ENCODE results near the gene CROCC2. TPM values are rescaled to one million over a fixed set of nuclear protein-coding genes. Genes with fewer than 3 reads are reported as not detected.

CROCC2 gene
- total RNA-seq, 1 donor from 2014 or later, result 3.4 TPM

- no peak overlapping the region for H3K4me3 ChIP-seq
- DNase-seq (peak; percentile 37), ATAC-seq (no peak)
- H3K27me3 ChIP-seq (ENCODE audit: low read depth), result no peaks in the 10 kb centered on the region
- intact Hi-C loops (cut with DNase I), result no loop called here
- H3K9me3 ChIP-seq, result no peaks in the 10 kb centered on the region
- no peaks in the 10 kb centered on the region for H3K36me3 ChIP-seq
- no peaks in the 10 kb centered on the region for H3K4me1 ChIP-seq
- TF ChIP-seq CTCF (IDR thresholded peaks at IDR 0.05), result no peak
- no peak overlapping the region for H3K27ac ChIP-seq
These were observed 34.8 kb upstream of the CROCC2 start for GRCh38 chr2:240871071-240871958.

GRCh38 chr2:240872317-240873097 lies 33.6 kb upstream of the CROCC2 start:
- DNase-seq (peak; percentile 48), ATAC-seq (no peak)
- H3K4me1 ChIP-seq, result no peaks in the 10 kb centered on the region
- H3K9me3 ChIP-seq, result no peaks in the 10 kb centered on the region
- no peaks in the 10 kb centered on the region for H3K36me3 ChIP-seq
- no peak overlapping the region for H3K27ac ChIP-seq
- no peak for TF ChIP-seq CTCF (IDR thresholded peaks at IDR 0.05)
- intact Hi-C loops (cut with DNase I), result no loop called here
- H3K4me3 ChIP-seq, result no peak overlapping the region
- H3K27me3 ChIP-seq (ENCODE audit: low read depth), result no peaks in the 10 kb centered on the region

- ATAC-seq (no peak), DNase-seq (peak; percentile 43)
- Histone ChIP-seq H3K27me3 (ENCODE audit: low read depth) (no peaks in the 10 kb centered on the region), H3K27ac (no peak overlapping the region), H3K4me3 (no peak overlapping the region), H3K4me1 (no peaks in the 10 kb centered on the region), H3K36me3 (no peaks in the 10 kb centered on the region), H3K9me3 (no peaks in the 10 kb centered on the region)
- no peak for TF ChIP-seq CTCF (IDR thresholded peaks at IDR 0.05)
- intact Hi-C loops (cut with DNase I), result no loop called here
These were observed 32.9 kb upstream of the CROCC2 start for GRCh38 chr2:240873098-240873788.

- TF ChIP-seq CTCF (IDR thresholded peaks at IDR 0.05), result no peak
- Histone ChIP-seq H3K36me3 (no peaks in the 10 kb centered on the region), H3K4me1 (no peaks in the 10 kb centered on the region), H3K4me3 (no peak overlapping the region), H3K27me3 (ENCODE audit: low read depth) (no peaks in the 10 kb centered on the region), H3K9me3 (no peaks in the 10 kb centered on the region), H3K27ac (no peak overlapping the region)
- peak; percentile 35 for DNase-seq
- intact Hi-C loops (cut with DNase I), result no loop called here
- no peak for ATAC-seq
These were observed 32.1 kb upstream of the CROCC2 start for GRCh38 chr2:240873805-240874714.

Data from lower lobe of right lung (tissue), 2 donors.